ENCODE data around the gene TNF.

Gene TNF

DNA sequence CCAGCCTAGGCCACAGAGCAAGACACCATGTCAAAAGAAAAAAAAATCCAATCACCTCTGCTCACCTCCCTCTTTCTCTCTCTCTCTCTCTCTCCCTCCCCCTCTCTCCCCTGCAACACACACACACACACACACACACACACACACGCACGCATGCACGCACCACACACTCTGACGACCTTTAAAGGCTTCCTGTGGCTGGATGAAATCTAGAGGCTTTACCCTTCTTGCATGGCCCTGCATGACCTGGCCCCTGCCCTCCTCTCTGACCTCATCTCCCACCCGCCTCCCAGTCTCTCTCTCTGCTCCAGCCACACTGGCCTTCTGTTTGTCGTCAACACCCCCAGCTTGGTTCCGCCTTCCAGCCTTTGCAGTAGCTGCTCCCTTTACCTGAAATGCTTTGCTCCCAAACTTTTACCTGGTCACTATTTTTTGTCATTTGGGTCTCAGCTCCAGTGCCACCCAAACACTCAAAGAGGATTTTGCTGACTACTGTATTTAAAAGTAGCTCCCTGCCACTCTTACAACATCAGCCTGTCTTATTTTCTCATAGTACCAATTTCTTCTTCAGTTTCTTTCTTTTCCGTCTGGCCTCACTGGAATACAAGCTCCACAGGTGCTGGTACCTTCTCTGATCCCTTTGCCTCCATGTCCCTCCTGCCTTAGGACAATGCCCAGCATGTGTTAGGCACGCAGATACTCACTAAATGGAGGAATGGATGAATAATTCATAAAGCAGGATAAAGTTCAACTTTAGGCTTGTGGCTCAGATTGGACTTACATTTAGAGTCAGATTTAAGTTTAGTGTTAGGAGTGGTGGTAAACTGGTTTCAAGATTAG lies 7.6 kb upstream of the TNF start:
- Histone ChIP-seq H3K36me3 (ENCODE audit: control insufficient read depth, insufficient read depth, low read length) (no peaks in the 10 kb centered on the region), H3K27me3 (ENCODE audit: control insufficient read depth, insufficient read depth, low read length) (peaks cover 3% of the 10 kb centered on the region), H3K4me1 (ENCODE audit: control insufficient read depth, insufficient read depth, low read length) (no peaks in the 10 kb centered on the region), H3K9ac (ENCODE audit: low read length) (no peak overlapping the region), H3K4me3 (ENCODE audit: low read length) (no peak overlapping the region), H3K9me3 (ENCODE audit: control insufficient read depth, low read length) (no peaks in the 10 kb centered on the region)

- Histone ChIP-seq H3K4me1 (ENCODE audit: control insufficient read depth, insufficient read depth, low read length) (no peaks in the 10 kb centered on the region), H3K4me3 (ENCODE audit: low read length) (no peak overlapping the region), H3K9me3 (ENCODE audit: control insufficient read depth, low read length) (no peaks in the 10 kb centered on the region), H3K36me3 (ENCODE audit: control insufficient read depth, insufficient read depth, low read length) (no peaks in the 10 kb centered on the region), H3K9ac (ENCODE audit: low read length) (no peak overlapping the region), H3K27me3 (ENCODE audit: control insufficient read depth, insufficient read depth, low read length) (peaks cover 3% of the 10 kb centered on the region)
These were observed 6.8 kb upstream of the TNF start for GRCh38 chr6:31568537-31568961.

DNA sequence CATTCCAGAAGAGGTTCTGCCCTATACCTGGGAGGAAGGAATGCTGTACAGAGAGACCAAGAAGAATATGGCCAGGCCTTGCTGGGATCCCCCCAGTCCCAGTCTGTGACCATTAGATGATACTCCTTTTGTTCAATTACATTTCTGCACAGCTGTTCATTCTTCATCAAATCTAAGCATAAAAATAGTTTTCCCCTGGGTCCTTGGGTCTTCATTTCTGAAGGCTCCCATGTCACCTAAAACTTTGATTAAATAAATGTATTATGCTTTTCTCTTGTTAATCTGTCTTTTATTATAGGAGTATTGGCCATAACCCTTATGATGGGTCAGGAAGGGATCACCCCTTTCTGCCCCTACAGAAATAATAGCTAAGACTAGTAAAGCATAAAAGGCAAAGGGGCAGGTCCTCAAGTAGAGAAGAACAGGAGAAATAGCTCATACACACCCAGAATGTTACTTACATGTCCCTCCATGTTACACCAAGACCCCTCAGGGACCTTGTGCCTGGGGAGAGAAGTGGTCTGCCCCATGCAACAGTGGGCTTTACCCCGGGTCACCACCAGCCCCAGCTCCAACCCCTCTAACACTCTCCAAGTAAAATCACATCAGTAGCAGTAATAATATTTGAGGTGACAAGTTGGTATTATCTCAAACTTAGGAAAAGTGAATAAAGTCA lies 5.4 kb upstream of the TNF start:
- Histone ChIP-seq H3K27me3 (ENCODE audit: control insufficient read depth, insufficient read depth, low read length) (peaks cover 5% of the 10 kb centered on the region), H3K36me3 (ENCODE audit: control insufficient read depth, insufficient read depth, low read length) (no peaks in the 10 kb centered on the region), H3K9ac (ENCODE audit: low read length) (no peak overlapping the region), H3K4me3 (ENCODE audit: low read length) (no peak overlapping the region), H3K4me1 (ENCODE audit: control insufficient read depth, insufficient read depth, low read length) (no peaks in the 10 kb centered on the region), H3K9me3 (ENCODE audit: control insufficient read depth, low read length) (no peaks in the 10 kb centered on the region)

- Histone ChIP-seq H3K9me3 (ENCODE audit: control insufficient read depth, low read length) (no peaks in the 10 kb centered on the region), H3K36me3 (ENCODE audit: control insufficient read depth, insufficient read depth, low read length) (no peaks in the 10 kb centered on the region), H3K4me1 (ENCODE audit: control insufficient read depth, insufficient read depth, low read length) (no peaks in the 10 kb centered on the region), H3K27me3 (ENCODE audit: control insufficient read depth, insufficient read depth, low read length) (peaks cover 10% of the 10 kb centered on the region), H3K9ac (ENCODE audit: low read length) (no peak within 1 kb of the TSS), H3K4me3 (ENCODE audit: low read length) (no peak within 1 kb of the TSS)
These were observed 3.1 kb upstream of the TNF start, which contains the start of gene LTA for GRCh38 chr6:31572041-31572911. Gene LTA (plus strand): TSS chr6:31572289. CDS start chr6:31572743, 454 bp downstream.

- Histone ChIP-seq H3K4me3 (ENCODE audit: low read length) (no peak overlapping the region), H3K9me3 (ENCODE audit: control insufficient read depth, low read length) (no peaks in the 10 kb centered on the region), H3K36me3 (ENCODE audit: control insufficient read depth, insufficient read depth, low read length) (no peaks in the 10 kb centered on the region), H3K4me1 (ENCODE audit: control insufficient read depth, insufficient read depth, low read length) (no peaks in the 10 kb centered on the region), H3K9ac (ENCODE audit: low read length) (no peak overlapping the region), H3K27me3 (ENCODE audit: control insufficient read depth, insufficient read depth, low read length) (peaks cover 10% of the 10 kb centered on the region)
These were observed 1.9 kb upstream of the TNF start for GRCh38 chr6:31573239-31574105.

GRCh38 chr6:31574106-31575061 lies 981 bp upstream of the TNF start:
- H3K36me3 ChIP-seq (ENCODE audit: control insufficient read depth, insufficient read depth, low read length), result no peaks in the 10 kb centered on the region
- H3K4me3 ChIP-seq (ENCODE audit: low read length), result no peak overlapping the region
- no peaks in the 10 kb centered on the region for H3K9me3 ChIP-seq (ENCODE audit: control insufficient read depth, low read length)
- H3K9ac ChIP-seq (ENCODE audit: low read length), result no peak overlapping the region
- H3K27me3 ChIP-seq (ENCODE audit: control insufficient read depth, insufficient read depth, low read length), result peaks cover 7% of the 10 kb centered on the region
- no peaks in the 10 kb centered on the region for H3K4me1 ChIP-seq (ENCODE audit: control insufficient read depth, insufficient read depth, low read length)

- Histone ChIP-seq H3K4me3 (ENCODE audit: low read length) (no peak overlapping the region), H3K4me1 (ENCODE audit: control insufficient read depth, insufficient read depth, low read length) (peaks cover 7% of the 10 kb centered on the region), H3K36me3 (ENCODE audit: control insufficient read depth, insufficient read depth, low read length) (no peaks in the 10 kb centered on the region), H3K9me3 (ENCODE audit: control insufficient read depth, low read length) (no peaks in the 10 kb centered on the region), H3K27me3 (ENCODE audit: control insufficient read depth, insufficient read depth, low read length) (peaks cover 16% of the 10 kb centered on the region), H3K9ac (ENCODE audit: low read length) (peak overlapping the region; percentile 17)
These were observed 754 bp downstream of the TNF start for GRCh38 chr6:31575952-31576685.

- H3K9ac ChIP-seq (ENCODE audit: low read length), result no peak overlapping the region
- H3K4me3 ChIP-seq (ENCODE audit: low read length), result no peak overlapping the region
- peaks cover 25% of the 10 kb centered on the region for H3K27me3 ChIP-seq (ENCODE audit: control insufficient read depth, insufficient read depth, low read length)
- no peaks in the 10 kb centered on the region for H3K36me3 ChIP-seq (ENCODE audit: control insufficient read depth, insufficient read depth, low read length)
- peaks cover 11% of the 10 kb centered on the region for H3K4me1 ChIP-seq (ENCODE audit: control insufficient read depth, insufficient read depth, low read length)
- H3K9me3 ChIP-seq (ENCODE audit: control insufficient read depth, low read length), result no peaks in the 10 kb centered on the region
These were observed 1.7 kb downstream of the TNF start for GRCh38 chr6:31576897-31577578.

DNA sequence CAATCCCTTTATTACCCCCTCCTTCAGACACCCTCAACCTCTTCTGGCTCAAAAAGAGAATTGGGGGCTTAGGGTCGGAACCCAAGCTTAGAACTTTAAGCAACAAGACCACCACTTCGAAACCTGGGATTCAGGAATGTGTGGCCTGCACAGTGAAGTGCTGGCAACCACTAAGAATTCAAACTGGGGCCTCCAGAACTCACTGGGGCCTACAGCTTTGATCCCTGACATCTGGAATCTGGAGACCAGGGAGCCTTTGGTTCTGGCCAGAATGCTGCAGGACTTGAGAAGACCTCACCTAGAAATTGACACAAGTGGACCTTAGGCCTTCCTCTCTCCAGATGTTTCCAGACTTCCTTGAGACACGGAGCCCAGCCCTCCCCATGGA lies 2.2 kb downstream of the TNF start:
- peaks cover 11% of the 10 kb centered on the region for H3K4me1 ChIP-seq (ENCODE audit: control insufficient read depth, insufficient read depth, low read length)
- H3K9me3 ChIP-seq (ENCODE audit: control insufficient read depth, low read length), result no peaks in the 10 kb centered on the region
- H3K27me3 ChIP-seq (ENCODE audit: control insufficient read depth, insufficient read depth, low read length), result peaks cover 30% of the 10 kb centered on the region
- no peaks in the 10 kb centered on the region for H3K36me3 ChIP-seq (ENCODE audit: control insufficient read depth, insufficient read depth, low read length)
- H3K9ac ChIP-seq (ENCODE audit: low read length), result no peak overlapping the region
- no peak overlapping the region for H3K4me3 ChIP-seq (ENCODE audit: low read length)
